Fibroblast of lung (primary cell): ENCODE measurements around the gene SMIM21.

Experiments used
- CTCF ChIP-seq, 2 donors: IDR thresholded peaks in 1 of 2; conservative IDR thresholded peaks in 1 of 2; 1 replicate in 1 of 2; 2 replicates in 1 of 2; pipeline ENCODE4 v1.5.1; 2011 to 2012; ENCODE audit warnings: low read length in 2 of 2, control low read depth in 1 of 2, inconsistent platforms in 1 of 2, low read depth in 1 of 2, mild to moderate bottlenecking in 1 of 2
- EZH2 ChIP-seq: IDR thresholded peaks from 2 replicates; pipeline ENCODE4 v1.5.1; 2012; ENCODE audit warnings: low read length, control low read depth, mild to moderate bottlenecking; ENCODE audit errors: missing control alignments

GRCh38 chr18:75467851-75468250, 40.3 kb upstream of the SMIM21 start:
- no peak for TF ChIP-seq CTCF (conservative IDR thresholded peaks at IDR 0.05 in 1 of 2, IDR thresholded peaks at IDR 0.05 in 1 of 2; ENCODE audit: low read depth in 1 of 2, low read length in 2 of 2)
- no peak for TF ChIP-seq EZH2
